Ovary (tissue), 9 donors: ENCODE data around the gene RNF126. TPM values are rescaled to one million over a fixed set of nuclear protein-coding genes. Genes with fewer than 3 reads are reported as not detected.
"Not testable (repeated sequence)": the region's sequence is repeated elsewhere in the genome, so short reads cannot be mapped to it uniquely, and the experiment has no call there.

Source experiments
- DNase-seq, 5 donors: peaks; one replicate each; pipeline ENCODE4 v3.0.0-alpha.2; 2019 to 2020
- H3K27ac ChIP-seq, 2 donors: fragments of 200-600 bp; one replicate each; pipeline versions ENCODE4 v1.5.1 to v1.8.0; 2019 to 2022
- H3K27me3 ChIP-seq: fragments of 200-600 bp; one replicate; pipeline ENCODE4 v1.8.0; 2022
- H3K36me3 ChIP-seq: fragments of 200-600 bp; sonication (generic); one replicate; pipeline ENCODE4 v1.5.1; 2019
- H3K4me1 ChIP-seq: one replicate; pipeline ENCODE4 v1.8.1; 2013; ENCODE audit warnings: mild to moderate bottlenecking, moderate library complexity; ENCODE audit not compliant: insufficient read depth
- H3K4me3 ChIP-seq: fragments of 200-600 bp; sonication (generic); one replicate; pipeline ENCODE4 v1.5.1; 2017
- H3K9me3 ChIP-seq, 2 donors: fragments of 200-600 bp in 1 of 2; sonication (generic) in 1 of 2; one replicate each; pipeline versions ENCODE4 v1.5.1 to v1.8.1; 2013 to 2019; ENCODE audit warnings: mild to moderate bottlenecking in 1 of 2, moderate library complexity in 1 of 2
- EP300 ChIP-seq: sonication (generic); formaldehyde crosslinking; IDR thresholded peaks from one replicate; pipeline ENCODE4 v1.6.1; 2017; ENCODE audit warnings: antibody characterized with exemption
- POLR2A ChIP-seq: fragments of 450-650 bp; IDR thresholded peaks from one replicate; pipeline ENCODE4 v1.6.1; 2017; ENCODE audit warnings: antibody characterized with exemption, mild to moderate bottlenecking, moderate library complexity
- WGBS, 3 donors: extraction: QIAGEN DNeasy Blood & Tissue Kit in 1 of 3; methylation state at CpG; one replicate each; pipeline versions ENCODE4 v1.1.5 to v1.1.7; 2013 to 2017; 5-methylcytosine and 5-hydroxymethylcytosine counted together
- intact Hi-C, 4 donors: fragments of 100-400 bp; cut with DNase I; formaldehyde crosslinking; loops; one replicate each; pipeline versions ENCODE4 v1.11.0 to v1.15.1; 2022 to 2023
- polyA plus RNA-seq, 2 donors: library from polyadenylated mRNA; stranded (reverse); fragments of 200-250 nt in 1 of 2; fragments of 350-450 nt in 1 of 2; fragmentation: Illumina TruSeq in 1 of 2; extraction: RNeasy Lipid Tissue Mini Kit (QIAGEN cat#74804) in 1 of 2; gene quantifications; one replicate each; pipeline ENCODE4 v1.2.3, GENCODE V29; 2013 to 2014
- total RNA-seq, 7 donors: library from RNA; depleted of rRNA in 2 of 7; stranded (reverse); fragments of >200 nt in 2 of 7; fragmentation: NEBNext Ultra II Directional in 3 of 7; extraction: Animal tissue kit (Norgen Biotek cat#: 25700) in 3 of 7; gene quantifications; one replicate each; pipeline versions ENCODE4 v1.1.0 to v1.2.4, GENCODE V29; 2016 to 2023
- TF ChIP-seq, protein P1 (sequence below), 3 donors: fragments of 450-650 bp in 2 of 3; fragments of 200-600 bp in 1 of 3; IDR thresholded peaks; one replicate each; pipeline versions ENCODE4 v1.5.1 to v1.8.0; 2016 to 2022; ENCODE audit warnings: antibody characterized with exemption in 3 of 3, mild to moderate bottlenecking in 1 of 3
- donor health status: DM: no; HTN: no; CAD: no; lungs with moderate emphysema.
- donor health status: DM: no; HTN: no; CAD: no.
- donor health status: Bipolar disorder and iron deficiency.
- donor health status: DM: yes; HTN: yes; CAD: no.
- donor health status: DM: no; HTN: no; CAD: no.
- donor health status: DM: yes; HTN: yes; CAD: no.

The RNF126 gene
- total and polyA plus RNA-seq, 9 donors = 1.5 to 52.2 (median 32.2) TPM

- DNase-seq = no peak
- Histone ChIP-seq H3K27ac (no peak overlapping the region), H3K36me3 (no peaks in the 10 kb centered on the region), H3K9me3 (no peaks in the 10 kb centered on the region), H3K27me3 (no peaks in the 10 kb centered on the region), H3K4me3 (no peak overlapping the region), H3K4me1 (no peaks in the 10 kb centered on the region)
- no peak for TF ChIP-seq POLR2A
- TF ChIP-seq, protein P1, sequence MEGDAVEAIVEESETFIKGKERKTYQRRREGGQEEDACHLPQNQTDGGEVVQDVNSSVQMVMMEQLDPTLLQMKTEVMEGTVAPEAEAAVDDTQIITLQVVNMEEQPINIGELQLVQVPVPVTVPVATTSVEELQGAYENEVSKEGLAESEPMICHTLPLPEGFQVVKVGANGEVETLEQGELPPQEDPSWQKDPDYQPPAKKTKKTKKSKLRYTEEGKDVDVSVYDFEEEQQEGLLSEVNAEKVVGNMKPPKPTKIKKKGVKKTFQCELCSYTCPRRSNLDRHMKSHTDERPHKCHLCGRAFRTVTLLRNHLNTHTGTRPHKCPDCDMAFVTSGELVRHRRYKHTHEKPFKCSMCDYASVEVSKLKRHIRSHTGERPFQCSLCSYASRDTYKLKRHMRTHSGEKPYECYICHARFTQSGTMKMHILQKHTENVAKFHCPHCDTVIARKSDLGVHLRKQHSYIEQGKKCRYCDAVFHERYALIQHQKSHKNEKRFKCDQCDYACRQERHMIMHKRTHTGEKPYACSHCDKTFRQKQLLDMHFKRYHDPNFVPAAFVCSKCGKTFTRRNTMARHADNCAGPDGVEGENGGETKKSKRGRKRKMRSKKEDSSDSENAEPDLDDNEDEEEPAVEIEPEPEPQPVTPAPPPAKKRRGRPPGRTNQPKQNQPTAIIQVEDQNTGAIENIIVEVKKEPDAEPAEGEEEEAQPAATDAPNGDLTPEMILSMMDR (IDR thresholded peaks at IDR 0.05) = no peak
- no peak for TF ChIP-seq EP300
- WGBS, 3 donors = 74 to 85% (median 76%) methylated on average over 10 to 11 of the region's 11 CpGs
- intact Hi-C loops = no loop called here
Observed at GRCh38 chr19:604355-604754, 58.7 kb downstream of the RNF126 start.

- WGBS, 3 donors = 87 to 96% (median 89%) methylated on average over 17 to 20 of the region's 20 CpGs
- H3K4me1 ChIP-seq, DNase-seq, H3K9me3 ChIP-seq, H3K27me3 ChIP-seq, H3K27ac ChIP-seq, H3K4me3 ChIP-seq, intact Hi-C loops, H3K36me3 ChIP-seq: not testable (repeated sequence)
Observed at GRCh38 chr19:603779-604178, 59.2 kb downstream of the RNF126 start.

DNA sequence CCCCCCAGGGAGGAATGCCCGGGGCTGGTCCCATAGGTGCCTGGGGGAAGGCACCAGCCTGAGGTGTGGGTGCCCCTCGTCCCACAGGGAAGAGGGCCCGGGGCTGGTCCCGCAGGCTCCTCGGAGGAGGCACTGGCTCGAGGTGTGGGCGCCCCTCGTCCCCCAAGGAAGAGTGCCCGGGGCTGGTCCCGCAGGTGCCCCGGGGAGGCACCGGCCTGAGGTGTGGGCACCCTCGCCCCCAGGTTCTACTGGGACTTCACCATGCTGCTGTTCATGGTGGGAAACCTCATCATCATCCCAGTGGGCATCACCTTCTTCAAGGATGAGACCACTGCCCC lies 59.7 kb downstream of the RNF126 start:
- DNase-seq, H3K36me3 ChIP-seq, intact Hi-C loops, H3K4me1 ChIP-seq, H3K27me3 ChIP-seq, H3K9me3 ChIP-seq, H3K27ac ChIP-seq, H3K4me3 ChIP-seq: not testable (repeated sequence)
- WGBS, 3 donors = 69 to 87% (median 81%) methylated on average over 7 to 13 of the region's 13 CpGs

GRCh38 chr19:602391-603301 lies 60.4 kb downstream of the RNF126 start:
- WGBS, 3 donors = 73 to 85% (median 81%) methylated on average over 32 to 35 of the region's 35 CpGs
- no peak for DNase-seq
- TF ChIP-seq EP300 = no peak
- TF ChIP-seq POLR2A = no peak
- TF ChIP-seq, protein P1 (IDR thresholded peaks at IDR 0.05) = no peak
- Histone ChIP-seq H3K4me3 (no peak overlapping the region), H3K36me3 (no peaks in the 10 kb centered on the region), H3K4me1 (no peaks in the 10 kb centered on the region), H3K9me3 (no peaks in the 10 kb centered on the region), H3K27ac (no peak overlapping the region), H3K27me3 (no peaks in the 10 kb centered on the region)
- intact Hi-C loops = no loop called here

DNA sequence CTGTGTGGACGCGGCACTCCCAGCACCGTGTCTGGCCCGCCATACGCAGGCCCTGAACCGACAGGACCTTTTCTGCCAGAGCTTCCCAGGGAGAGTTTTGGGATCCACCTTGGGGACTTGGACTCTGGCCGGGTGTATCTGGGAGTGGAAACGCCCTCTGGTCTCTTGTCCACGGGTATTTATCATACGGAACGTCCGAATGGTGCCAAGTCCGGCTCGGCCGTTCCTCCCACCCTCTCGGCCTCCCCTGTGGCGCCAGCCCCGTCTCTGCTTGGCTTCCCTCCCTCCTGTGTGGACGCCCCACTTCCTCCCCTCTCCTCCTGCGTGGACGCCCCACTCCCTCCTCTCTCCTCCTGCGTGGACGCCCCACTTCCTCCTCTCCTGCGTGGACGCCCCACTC lies 61.2 kb downstream of the RNF126 start:
- no peaks in the 10 kb centered on the region for H3K9me3 ChIP-seq
- 39 to 71% (median 65%) methylated on average over 25 of the region's 25 CpGs for WGBS, 3 donors
- intact Hi-C loops = no loop called here
- no peak for DNase-seq
- H3K4me3 ChIP-seq = no peak overlapping the region
- H3K36me3 ChIP-seq = no peaks in the 10 kb centered on the region
- H3K27me3 ChIP-seq = no peaks in the 10 kb centered on the region
- TF ChIP-seq EP300 = no peak
- no peak for TF ChIP-seq POLR2A
- H3K4me1 ChIP-seq = no peaks in the 10 kb centered on the region
- H3K27ac ChIP-seq = no peak overlapping the region

DNA sequence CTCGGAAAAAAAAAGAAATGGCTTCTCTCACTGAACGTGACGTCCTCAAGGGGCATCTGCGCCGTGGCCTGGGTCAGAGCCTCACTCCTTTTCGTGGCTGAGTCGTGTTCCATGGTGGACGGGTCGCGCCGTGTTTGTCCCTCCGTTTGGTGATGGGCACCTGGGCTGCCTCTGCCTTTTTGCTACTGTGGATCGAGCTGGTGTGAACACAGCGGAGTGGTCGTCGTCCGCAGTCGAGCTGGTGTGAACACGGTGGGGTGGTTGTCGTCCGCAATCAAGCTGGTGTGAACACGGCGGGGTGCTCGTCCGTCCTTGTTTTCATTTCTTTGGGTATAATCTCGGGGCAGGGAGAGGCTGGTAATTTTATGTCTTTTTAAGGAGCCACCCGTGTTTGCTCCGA lies 61.7 kb downstream of the RNF126 start:
- Histone ChIP-seq H3K27ac (no peak overlapping the region), H3K4me1 (no peaks in the 10 kb centered on the region), H3K36me3 (no peaks in the 10 kb centered on the region), H3K27me3 (no peaks in the 10 kb centered on the region), H3K9me3 (no peaks in the 10 kb centered on the region), H3K4me3 (no peak overlapping the region)
- WGBS, 3 donors = 74 to 90% (median 87%) methylated on average over 28 of the region's 28 CpGs
- no peak for TF ChIP-seq EP300
- TF ChIP-seq, protein P1 (IDR thresholded peaks at IDR 0.05) = no peak
- TF ChIP-seq POLR2A = no peak
- no peak for DNase-seq
- intact Hi-C loops = no loop called here
